Measurements from ENCODE around the gene TPM1. TPM values are rescaled to one million over a fixed set of nuclear protein-coding genes. Genes with fewer than 3 reads are reported as not detected.

Gene TPM1
- total RNA-seq, 1 experiment from 2014 or later, result 22.5 TPM

- no peak overlapping the region for H2AFZ ChIP-seq (ENCODE audit: low read depth, low read length, poor library complexity, severe bottlenecking)
- no peaks in the 10 kb centered on the region for H3K9me2 ChIP-seq (ENCODE audit: insufficient read depth)
- no peaks in the 10 kb centered on the region for H3K4me1 ChIP-seq (ENCODE audit: control insufficient read depth in 1 of 2, insufficient read depth in 2 of 2, low read length in 2 of 2)
- RAD21 ChIA-PET (ENCODE audit: low non-redundant PET in 1 of 2, low total read pairs in 2 of 2, uncharacterized antibody in 2 of 2, unreplicated experiment in 2 of 2), result no interaction called here
- CTCF ChIA-PET, result no interaction called here
- intact Hi-C loops (cut with micrococcal nuclease), result no loop called here
- no peak overlapping the region for H3K4me3 ChIP-seq (replicated peaks in 1 of 2; ENCODE audit: low read depth in 1 of 2, low read length in 2 of 2)
- TF ChIP-seq FOSL1 (IDR thresholded peaks at IDR 0.05; ENCODE audit: low read depth) (no peak), RAD21 (IDR thresholded peaks at IDR 0.05; ENCODE audit: low read depth) (peak; percentile 29; the same call in 1 of the 2 replicates)
- H3K9me3 ChIP-seq (ENCODE audit: control insufficient read depth in 1 of 2, insufficient read depth in 1 of 2, low read depth in 1 of 2, low read length in 2 of 2), result no peaks in the 10 kb centered on the region
- H4K20me1 ChIP-seq (ENCODE audit: insufficient read depth), result no peaks in the 10 kb centered on the region
- no peaks in the 10 kb centered on the region for H3K36me3 ChIP-seq (ENCODE audit: control insufficient read depth in 1 of 2, insufficient read depth in 2 of 2, low read length in 2 of 2)
- BruUV-seq (replicated peaks), result no TSS peak
- no peak overlapping the region for H3K27ac ChIP-seq (ENCODE audit: low read depth, low read length)
- H3K79me2 ChIP-seq (ENCODE audit: insufficient read depth, low read length), result no peaks in the 10 kb centered on the region
- POLR2A ChIA-PET, result no interaction called here
- H3K27me3 ChIP-seq (ENCODE audit: insufficient read depth, low read length), result no peaks in the 10 kb centered on the region
- DNase-seq (ENCODE audit: low read depth, low spot score), result no peak
- no peak for ATAC-seq
- no peak overlapping the region for H3K4me2 ChIP-seq (ENCODE audit: low read length)
- H3K9ac ChIP-seq (ENCODE audit: low read length), result no peak overlapping the region
Observed at GRCh38 chr15:63004211-63004610, 38.3 kb upstream of the TPM1 start.

GRCh38 chr15:63006032-63006878 lies 36.3 kb upstream of the TPM1 start:
- no peak for ATAC-seq
- no peak overlapping the region for H2AFZ ChIP-seq (ENCODE audit: low read depth, low read length, poor library complexity, severe bottlenecking)
- H4K20me1 ChIP-seq (ENCODE audit: insufficient read depth), result no peaks in the 10 kb centered on the region
- no TSS peak for BruUV-seq (replicated peaks)
- TF ChIP-seq JUND (IDR thresholded peaks at IDR 0.05), result no peak
- TF ChIP-seq YY1 (IDR thresholded peaks at IDR 0.05; ENCODE audit: extremely low read depth, insufficient replicate concordance, low read depth, low read length), result no peak
- TF ChIP-seq ATF3 (IDR thresholded peaks at IDR 0.05), result no peak
- H3K4me2 ChIP-seq (ENCODE audit: low read length), result no peak overlapping the region
- H3K9me3 ChIP-seq (ENCODE audit: control insufficient read depth in 1 of 2, insufficient read depth in 1 of 2, low read depth in 1 of 2, low read length in 2 of 2), result no peaks in the 10 kb centered on the region
- no peak overlapping the region for H3K4me3 ChIP-seq (replicated peaks in 1 of 2; ENCODE audit: low read depth in 1 of 2, low read length in 2 of 2)
- no peaks in the 10 kb centered on the region for H3K27me3 ChIP-seq (ENCODE audit: insufficient read depth, low read length)
- DNase-seq (ENCODE audit: low read depth, low spot score), result no peak
- no peaks in the 10 kb centered on the region for H3K4me1 ChIP-seq (ENCODE audit: control insufficient read depth in 1 of 2, insufficient read depth in 2 of 2, low read length in 2 of 2)
- ChIA-PET POLR2A (no interaction called here), CTCF (no interaction called here), RAD21 (ENCODE audit: low non-redundant PET in 1 of 2, low total read pairs in 2 of 2, uncharacterized antibody in 2 of 2, unreplicated experiment in 2 of 2) (no interaction called here)
- no peaks in the 10 kb centered on the region for H3K79me2 ChIP-seq (ENCODE audit: insufficient read depth, low read length)
- no peak overlapping the region for H3K27ac ChIP-seq (ENCODE audit: low read depth, low read length)
- H3K9ac ChIP-seq (ENCODE audit: low read length), result no peak overlapping the region
- no peaks in the 10 kb centered on the region for H3K36me3 ChIP-seq (ENCODE audit: control insufficient read depth in 1 of 2, insufficient read depth in 2 of 2, low read length in 2 of 2)
- intact Hi-C loops (cut with micrococcal nuclease), result no loop called here
- no peaks in the 10 kb centered on the region for H3K9me2 ChIP-seq (ENCODE audit: insufficient read depth)

Data from HCT116 (cell line).